ENCODE measurements around the gene ZEB1. TPM values are rescaled to one million over a fixed set of nuclear protein-coding genes. Genes with fewer than 3 reads are reported as not detected.

The ZEB1 gene
- total and polyA plus RNA-seq, 8 donors = 29.9 to 40.8 (median 34.4) TPM

DNA sequence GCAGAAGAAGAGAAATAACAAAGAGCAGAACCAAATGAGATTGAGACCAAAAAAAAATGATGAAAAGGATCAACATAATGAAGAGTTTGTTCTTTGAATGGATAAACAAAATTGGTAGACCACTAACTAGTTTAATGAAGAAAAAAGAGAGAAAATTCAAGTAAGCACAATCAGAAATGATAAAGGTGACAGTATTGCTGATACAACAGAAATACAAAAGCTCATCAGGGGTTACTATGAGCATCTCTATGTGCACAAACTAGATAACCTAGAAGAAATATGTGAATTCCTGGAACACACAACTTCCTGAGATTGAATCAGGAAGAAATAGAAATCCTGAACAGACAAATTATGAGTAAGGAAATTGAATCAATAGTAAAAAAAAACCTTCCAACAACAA is 157.1 kb downstream of the ZEB1 start:
- Histone ChIP-seq H3K27me3 (no peaks in the 10 kb centered on the region), H3K27ac (no peak overlapping the region), H3K4me1 (no peaks in the 10 kb centered on the region), H3K36me3 (no peaks in the 10 kb centered on the region), H3K9me3 (peaks cover 0 to 12% of the 10 kb centered on the region in 2 donors), H3K4me3 (no peak overlapping the region)
- intact Hi-C loops (cut with DNase I) = no loop called here
- ATAC-seq (no peak), DNase-seq (no peak)
- no peak for TF ChIP-seq CTCF (IDR thresholded peaks at IDR 0.05)

DNA sequence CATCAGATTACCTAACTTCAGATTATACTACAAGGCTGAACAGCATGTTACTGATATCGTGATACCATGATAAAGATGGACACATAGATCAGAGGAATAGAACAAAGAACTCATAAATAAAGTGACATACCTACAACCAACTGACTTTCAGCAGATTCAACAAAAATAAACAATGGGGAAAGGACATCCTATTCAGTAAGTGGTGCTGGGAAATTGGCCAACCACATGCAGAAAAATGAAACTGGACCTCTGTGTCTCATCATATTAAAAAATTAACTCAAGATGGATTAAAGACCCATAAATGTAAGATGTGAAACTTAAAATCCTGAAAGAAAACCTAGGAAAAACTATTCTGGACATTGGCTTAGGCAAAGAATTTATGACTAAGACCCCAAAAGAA is 158.6 kb downstream of the ZEB1 start:
- no peaks in the 10 kb centered on the region for H3K4me1 ChIP-seq
- no peak overlapping the region for H3K27ac ChIP-seq
- H3K36me3 ChIP-seq = no peaks in the 10 kb centered on the region
- DNase-seq (no peak), ATAC-seq (no peak)
- intact Hi-C loops (cut with DNase I) = no loop called here
- H3K4me3 ChIP-seq = no peak overlapping the region
- no peak for TF ChIP-seq CTCF (IDR thresholded peaks at IDR 0.05)
- peaks cover 0 to 12% of the 10 kb centered on the region in 2 donors for H3K9me3 ChIP-seq
- no peaks in the 10 kb centered on the region for H3K27me3 ChIP-seq

GRCh38 chr10:31479752-31480151 is 160.7 kb downstream of the ZEB1 start:
- no peaks in the 10 kb centered on the region for H3K4me1 ChIP-seq
- TF ChIP-seq CTCF (IDR thresholded peaks at IDR 0.05) = no peak
- DNase-seq (no peak), ATAC-seq (no peak)
- intact Hi-C loops (cut with DNase I) = no loop called here
- no peak overlapping the region for H3K27ac ChIP-seq
- H3K4me3 ChIP-seq = no peak overlapping the region
- H3K36me3 ChIP-seq = no peaks in the 10 kb centered on the region
- H3K9me3 ChIP-seq = peaks cover 0 to 9% of the 10 kb centered on the region in 2 donors
- H3K27me3 ChIP-seq = no peaks in the 10 kb centered on the region

DNA sequence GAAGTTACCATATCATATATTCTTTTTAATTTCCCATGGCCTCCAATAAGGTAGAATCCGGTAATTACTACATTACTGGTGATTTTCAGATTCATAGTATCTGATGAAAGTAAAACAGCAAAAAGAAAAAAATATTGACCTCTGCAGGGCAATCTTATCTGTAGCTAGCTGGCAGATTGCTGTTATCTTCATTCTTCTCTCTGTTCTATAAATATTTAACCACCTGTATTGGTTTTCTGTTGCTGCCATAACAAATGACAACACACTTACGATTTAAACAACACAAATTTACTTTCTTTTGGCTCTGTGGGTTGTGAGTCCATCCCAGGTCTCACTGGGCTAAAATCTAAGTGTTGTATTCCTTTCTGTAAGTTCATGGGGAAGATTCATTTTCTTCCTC is 164.5 kb downstream of the ZEB1 start:
- H3K4me3 ChIP-seq = no peak overlapping the region
- no peak overlapping the region for H3K27ac ChIP-seq
- H3K4me1 ChIP-seq = no peaks in the 10 kb centered on the region
- intact Hi-C loops (cut with DNase I) = no loop called here
- ATAC-seq (no peak), DNase-seq (no peak)
- H3K27me3 ChIP-seq = no peaks in the 10 kb centered on the region
- H3K36me3 ChIP-seq = no peaks in the 10 kb centered on the region
- no peaks in the 10 kb centered on the region for H3K9me3 ChIP-seq
- no peak for TF ChIP-seq CTCF (IDR thresholded peaks at IDR 0.05)

DNA sequence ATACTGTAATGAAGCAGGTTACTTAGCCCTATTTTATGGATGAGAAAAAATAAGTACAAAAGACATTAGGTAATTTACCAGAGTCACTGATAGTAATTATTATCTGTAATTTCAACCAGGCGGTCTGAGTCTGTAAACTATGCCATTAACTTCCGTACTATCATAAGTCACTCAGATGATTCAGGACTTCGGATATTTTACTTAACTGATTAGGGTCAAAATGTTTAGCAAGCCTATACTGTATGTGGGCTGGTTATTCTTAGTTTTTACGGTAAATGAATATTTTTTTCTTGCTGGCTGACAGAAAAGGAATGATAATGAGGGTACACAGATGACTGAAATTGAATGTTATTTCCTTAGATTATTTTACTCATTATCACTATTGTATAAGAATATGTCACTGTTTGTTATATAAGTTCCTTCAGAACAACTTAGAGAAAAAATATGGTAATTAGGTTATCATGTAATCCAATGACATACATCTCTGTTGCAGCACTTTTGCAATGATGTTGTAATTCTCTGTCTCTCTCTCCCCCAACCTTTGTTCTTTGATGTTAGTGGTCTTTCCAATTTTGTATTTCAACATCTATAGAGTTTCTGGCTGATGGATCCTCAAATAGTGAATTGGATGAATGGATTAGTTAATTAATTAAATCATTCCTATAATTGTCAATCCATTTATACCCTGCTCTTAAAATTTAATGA is 165.6 kb downstream of the ZEB1 start:
- intact Hi-C loops (cut with DNase I) = no loop called here
- Histone ChIP-seq H3K9me3 (no peaks in the 10 kb centered on the region), H3K27ac (no peak overlapping the region)

More for the DNA sequence above, 165.6 kb downstream of the ZEB1 start:
- Histone ChIP-seq H3K27me3 (no peaks in the 10 kb centered on the region), H3K4me3 (no peak overlapping the region), H3K4me1 (no peaks in the 10 kb centered on the region), H3K36me3 (no peaks in the 10 kb centered on the region)
- TF ChIP-seq CTCF (IDR thresholded peaks at IDR 0.05) = no peak
- DNase-seq = no peak
- ATAC-seq = no peak

All from left lung (tissue), 10 donors.